Glutamatergic neuron (in vitro differentiated cells): Measurements from ENCODE around the gene COPS3. TPM values are rescaled to one million over a fixed set of nuclear protein-coding genes. Genes with fewer than 3 reads are reported as not detected.
A peak's percentile ranks its signal among the peaks of the same experiment; 100 is the strongest.

Source experiments
- DNase-seq: peaks from one replicate; pipeline ENCODE4 v3.0.0; 2022
- H3K27ac Mint-ChIP-seq: one replicate; pipeline ENCODE4 v1.8.0; 2020; ENCODE audit warnings: mild to moderate bottlenecking, mixed read lengths, inconsistent platforms; ENCODE audit not compliant: unreplicated experiment
- H3K27me3 Mint-ChIP-seq: one replicate; pipeline ENCODE4 v1.8.0; 2020; ENCODE audit warnings: mild to moderate bottlenecking, moderate library complexity, mixed read lengths, inconsistent platforms; ENCODE audit not compliant: unreplicated experiment
- H3K36me3 Mint-ChIP-seq: one replicate; pipeline ENCODE4 v1.8.0; 2020; ENCODE audit warnings: mild to moderate bottlenecking, mixed read lengths, inconsistent platforms; ENCODE audit not compliant: unreplicated experiment
- H3K4me1 Mint-ChIP-seq: one replicate; pipeline ENCODE4 v1.8.0; 2020; ENCODE audit warnings: mild to moderate bottlenecking, low read depth, mixed read lengths, inconsistent platforms; ENCODE audit not compliant: unreplicated experiment
- H3K4me3 Mint-ChIP-seq: one replicate; pipeline ENCODE4 v1.8.0; 2020; ENCODE audit warnings: mild to moderate bottlenecking, mixed read lengths, inconsistent platforms; ENCODE audit not compliant: unreplicated experiment
- H3K9me3 Mint-ChIP-seq: one replicate; pipeline ENCODE4 v1.8.0; 2020; ENCODE audit warnings: mild to moderate bottlenecking, moderate library complexity, mixed read lengths, inconsistent platforms; ENCODE audit not compliant: unreplicated experiment
- CTCF ChIP-seq: fragments of 200-600 bp; sonication (generic); IDR thresholded peaks from one replicate; pipeline ENCODE4 v1.5.0; 2021; ENCODE audit not compliant: partially characterized antibody, unreplicated experiment
- total RNA-seq: library from RNA; stranded (reverse); fragmentation: NEBNext Ultra II Directional; extraction: Animal tissue kit (Norgen Biotek cat#: 25700); gene quantifications from one replicate; pipeline ENCODE4 v1.2.1, GENCODE V29; 2021; ENCODE audit not compliant: unreplicated experiment

Gene COPS3
- total RNA-seq, 1 donor from 2014 or later = 71.7 TPM

DNA sequence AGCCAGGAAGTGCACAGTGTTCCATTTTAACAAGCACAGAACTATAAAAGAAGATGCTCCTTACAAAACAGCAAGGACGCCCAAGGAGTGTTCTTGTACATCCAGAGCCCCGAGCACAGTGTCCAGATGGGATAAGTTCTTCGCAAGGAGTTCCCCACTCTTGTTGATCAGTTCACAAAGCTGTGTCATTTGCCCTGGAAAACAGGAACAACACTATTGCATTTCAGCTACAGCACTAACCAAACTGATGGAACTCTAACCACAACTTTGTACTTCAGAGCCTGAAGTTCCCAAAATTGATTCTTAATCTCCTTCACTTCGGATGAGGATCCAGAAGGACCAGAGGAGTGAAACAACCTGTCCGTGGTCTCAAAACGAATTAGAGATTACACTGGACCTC is 5.1 kb downstream of the COPS3 start:
- no peak overlapping the region for H3K27ac Mint-ChIP-seq
- TF ChIP-seq CTCF = no peak

DNA sequence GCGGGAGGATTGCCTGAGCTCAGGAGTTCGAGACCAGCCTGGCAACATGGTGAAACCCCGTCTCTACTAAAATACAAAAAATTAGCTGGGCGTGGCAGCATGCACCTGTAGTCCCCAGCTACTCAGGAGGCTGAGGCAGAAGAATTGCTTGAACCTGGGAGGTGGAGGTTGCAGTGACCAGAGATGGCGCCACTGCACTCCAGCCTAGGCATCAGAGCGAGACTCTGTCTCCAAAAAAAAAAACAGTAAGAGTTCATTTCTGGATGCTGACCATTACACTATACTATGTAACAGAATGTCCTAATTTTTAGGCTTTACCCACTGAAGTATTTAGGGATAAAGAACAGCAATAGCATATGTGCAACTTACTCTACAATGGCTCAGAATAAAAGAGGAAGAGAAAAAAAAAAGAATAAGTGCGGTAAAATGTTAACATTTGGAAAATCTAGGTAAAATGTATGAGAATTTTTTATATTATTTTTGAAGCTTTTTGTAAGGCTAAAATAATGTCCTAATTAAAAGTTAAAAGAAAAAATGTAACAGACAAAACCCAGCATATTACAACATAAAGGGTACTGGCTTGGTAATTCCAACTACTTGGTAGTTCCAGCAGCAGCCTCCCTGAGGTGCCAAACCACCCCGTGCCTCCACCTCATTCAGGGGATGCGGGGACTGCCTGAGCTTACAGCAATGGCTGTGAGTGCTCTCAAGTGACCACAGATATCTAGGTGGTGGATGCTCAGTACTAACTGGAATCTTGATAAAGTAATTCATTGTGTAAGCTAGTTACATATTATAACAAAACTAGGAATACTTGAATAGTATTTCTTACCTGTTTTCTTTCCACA is 10.9 kb downstream of the COPS3 start:
- no peaks in the 10 kb centered on the region for H3K9me3 Mint-ChIP-seq
- H3K4me1 Mint-ChIP-seq = no peaks in the 10 kb centered on the region
- no peaks in the 10 kb centered on the region for H3K27me3 Mint-ChIP-seq
- DNase-seq = no peak
- no peak overlapping the region for H3K27ac Mint-ChIP-seq
- TF ChIP-seq CTCF = peak; percentile 27
- no peak overlapping the region for H3K4me3 Mint-ChIP-seq
- no peaks in the 10 kb centered on the region for H3K36me3 Mint-ChIP-seq

More for the DNA sequence above, 5.1 kb downstream of the COPS3 start:
- Mint-ChIP-seq H3K4me1 (no peaks in the 10 kb centered on the region), H3K4me3 (no peak overlapping the region), H3K27me3 (no peaks in the 10 kb centered on the region), H3K9me3 (no peaks in the 10 kb centered on the region), H3K36me3 (no peaks in the 10 kb centered on the region)
- no peak for DNase-seq

GRCh38 chr17:17264430-17264829 is 16.6 kb downstream of the COPS3 start:
- TF ChIP-seq CTCF = no peak
- no peaks in the 10 kb centered on the region for H3K27me3 Mint-ChIP-seq
- peaks cover 4% of the 10 kb centered on the region for H3K4me1 Mint-ChIP-seq
- no peaks in the 10 kb centered on the region for H3K9me3 Mint-ChIP-seq
- DNase-seq = no peak
- no peak overlapping the region for H3K27ac Mint-ChIP-seq
- H3K36me3 Mint-ChIP-seq = no peaks in the 10 kb centered on the region
- no peak overlapping the region for H3K4me3 Mint-ChIP-seq

DNA sequence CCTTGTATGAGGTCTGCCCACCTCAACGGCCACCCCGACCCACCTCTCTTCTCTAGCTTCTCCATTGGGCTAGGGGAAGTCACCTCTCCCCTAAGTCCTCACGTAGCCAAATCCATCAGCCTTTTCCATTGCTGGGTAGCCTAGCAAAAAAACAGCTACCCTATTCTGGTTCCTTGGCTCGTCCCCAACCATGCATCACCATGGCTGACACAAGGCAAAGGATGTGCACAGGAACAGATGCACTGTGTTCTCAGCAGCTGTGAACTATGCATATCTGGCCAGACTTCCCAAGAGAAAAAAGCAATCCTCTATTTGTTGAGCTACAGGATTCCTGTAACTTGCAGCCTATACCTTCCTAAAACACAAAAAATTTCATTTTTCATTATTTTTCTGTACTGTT is 22.0 kb downstream of the COPS3 start:
- H3K4me3 Mint-ChIP-seq = peak overlapping the region; percentile 2
- H3K9me3 Mint-ChIP-seq = peaks cover 4% of the 10 kb centered on the region
- TF ChIP-seq CTCF = no peak
- no peak for DNase-seq
- peaks cover 8% of the 10 kb centered on the region for H3K4me1 Mint-ChIP-seq
- peaks cover 2% of the 10 kb centered on the region for H3K27me3 Mint-ChIP-seq
- H3K27ac Mint-ChIP-seq = peak overlapping the region; percentile 52
- no peaks in the 10 kb centered on the region for H3K36me3 Mint-ChIP-seq

DNA sequence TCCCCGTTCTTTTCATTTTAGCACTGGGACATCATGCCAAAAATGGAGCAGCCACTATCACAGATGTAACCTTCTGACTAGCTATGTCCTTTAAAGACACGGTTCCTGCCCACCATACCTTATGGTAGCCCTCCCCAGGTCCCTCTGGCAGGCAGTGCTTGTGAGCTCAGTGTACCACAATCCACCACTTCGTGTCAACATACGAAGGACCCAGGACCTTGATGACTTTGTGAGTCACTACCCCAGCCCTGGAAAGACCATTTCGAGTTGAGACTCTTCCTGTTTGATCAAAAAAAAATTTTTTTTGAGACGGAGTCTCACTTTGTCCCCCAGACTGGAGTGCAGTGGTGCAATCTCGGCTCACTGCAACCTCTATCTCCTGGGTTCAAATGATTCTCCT is 23.0 kb downstream of the COPS3 start:
- Mint-ChIP-seq H3K36me3 (no peaks in the 10 kb centered on the region), H3K27me3 (peaks cover 2% of the 10 kb centered on the region), H3K4me1 (peaks cover 8% of the 10 kb centered on the region)

More for the DNA sequence above, 23.0 kb downstream of the COPS3 start:
- Mint-ChIP-seq H3K4me3 (no peak overlapping the region), H3K9me3 (peaks cover 4% of the 10 kb centered on the region), H3K27ac (no peak overlapping the region)
- DNase-seq = no peak
- no peak for TF ChIP-seq CTCF
